Central memory CD8-positive, alpha-beta T cell (primary cell): Measurements from ENCODE around the gene AFDN.

ENCODE experiments used
- ATAC-seq: fragments of 150-1000 bp; cut with Tn5 transposase; replicated peaks from 2 replicates; pipeline ENCODE4 v1.10.0; 2022; ENCODE audit warnings: mild to moderate bottlenecking, moderate FRiP score, moderate number of reproducible peaks; ENCODE audit not compliant: poor library complexity, severe bottlenecking; ENCODE audit errors: extremely low read depth
- DNase-seq, 2 donors: peaks; one replicate each; pipeline ENCODE4 v3.0.0; 2021; ENCODE audit warnings: low spot score in 2 of 2
- H3K27ac Mint-ChIP-seq: one replicate; pipeline ENCODE4 v1.8.0; 2022; ENCODE audit warnings: low read depth, mild to moderate bottlenecking, moderate library complexity, mixed read lengths
- H3K27me3 Mint-ChIP-seq: one replicate; pipeline ENCODE4 v1.8.0; 2022; ENCODE audit warnings: mixed read lengths
- H3K36me3 Mint-ChIP-seq: one replicate; pipeline ENCODE4 v1.8.0; 2022; ENCODE audit warnings: mild to moderate bottlenecking, moderate library complexity, mixed read lengths; ENCODE audit not compliant: insufficient read depth
- H3K4me1 Mint-ChIP-seq: one replicate; pipeline ENCODE4 v1.8.0; 2022; ENCODE audit warnings: mixed read lengths
- H3K4me3 Mint-ChIP-seq: one replicate; pipeline ENCODE4 v1.8.0; 2022; ENCODE audit warnings: mild to moderate bottlenecking, moderate library complexity, mixed read lengths
- H3K9me3 Mint-ChIP-seq: one replicate; pipeline ENCODE4 v1.8.0; 2022; ENCODE audit warnings: mixed read lengths

AFDN gene

GRCh38 chr6:167811442-167812087 is 15.1 kb upstream of the AFDN start:
- peaks cover 46% of the 10 kb centered on the region for H3K27me3 Mint-ChIP-seq
- no peak overlapping the region for H3K4me3 Mint-ChIP-seq
- no peaks in the 10 kb centered on the region for H3K9me3 Mint-ChIP-seq
- H3K4me1 Mint-ChIP-seq = no peaks in the 10 kb centered on the region
- ATAC-seq (no peak), DNase-seq (no peak)
- no peak overlapping the region for H3K27ac Mint-ChIP-seq
- peaks cover 1% of the 10 kb centered on the region for H3K36me3 Mint-ChIP-seq

- peaks cover 44% of the 10 kb centered on the region for H3K27me3 Mint-ChIP-seq
Observed at GRCh38 chr6:167812088-167812487, 14.6 kb upstream of the AFDN start.

GRCh38 chr6:167815296-167815980 is 11.3 kb upstream of the AFDN start:
- Mint-ChIP-seq H3K9me3 (no peaks in the 10 kb centered on the region), H3K27ac (no peak overlapping the region), H3K4me1 (no peaks in the 10 kb centered on the region), H3K27me3 (peaks cover 62% of the 10 kb centered on the region), H3K36me3 (peaks cover 1% of the 10 kb centered on the region), H3K4me3 (no peak overlapping the region)
- ATAC-seq = no peak
- DNase-seq = no peak

More at GRCh38 chr6:167812088-167812487, 14.6 kb upstream of the AFDN start:
- H3K27ac Mint-ChIP-seq = no peak overlapping the region
- DNase-seq = no peak
- H3K9me3 Mint-ChIP-seq = no peaks in the 10 kb centered on the region
- H3K4me3 Mint-ChIP-seq = no peak overlapping the region
- ATAC-seq = no peak
- peaks cover 1% of the 10 kb centered on the region for H3K36me3 Mint-ChIP-seq
- no peaks in the 10 kb centered on the region for H3K4me1 Mint-ChIP-seq

GRCh38 chr6:167817016-167817415 is 9.7 kb upstream of the AFDN start:
- DNase-seq = no peak
- Mint-ChIP-seq H3K4me1 (no peaks in the 10 kb centered on the region), H3K9me3 (no peaks in the 10 kb centered on the region), H3K27me3 (peaks cover 61% of the 10 kb centered on the region), H3K27ac (no peak overlapping the region), H3K36me3 (peaks cover 1% of the 10 kb centered on the region), H3K4me3 (no peak overlapping the region)
- no peak for ATAC-seq

GRCh38 chr6:167817729-167818128 is 9.0 kb upstream of the AFDN start:
- H3K4me1 Mint-ChIP-seq = no peaks in the 10 kb centered on the region
- peaks cover 1% of the 10 kb centered on the region for H3K36me3 Mint-ChIP-seq
- no peak overlapping the region for H3K4me3 Mint-ChIP-seq
- H3K27ac Mint-ChIP-seq = no peak overlapping the region
- no peak for DNase-seq
- peaks cover 61% of the 10 kb centered on the region for H3K27me3 Mint-ChIP-seq
- no peaks in the 10 kb centered on the region for H3K9me3 Mint-ChIP-seq
- ATAC-seq = no peak

GRCh38 chr6:167819576-167819975 is 7.1 kb upstream of the AFDN start:
- DNase-seq = no peak
- Mint-ChIP-seq H3K27me3 (peaks cover 61% of the 10 kb centered on the region), H3K27ac (no peak overlapping the region)

GRCh38 chr6:167820681-167821080 is 6.0 kb upstream of the AFDN start:
- H3K4me1 Mint-ChIP-seq = no peaks in the 10 kb centered on the region
- DNase-seq (no peak), ATAC-seq (no peak)
- H3K27ac Mint-ChIP-seq = no peak overlapping the region
- no peaks in the 10 kb centered on the region for H3K36me3 Mint-ChIP-seq
- no peak overlapping the region for H3K4me3 Mint-ChIP-seq
- no peaks in the 10 kb centered on the region for H3K9me3 Mint-ChIP-seq
- H3K27me3 Mint-ChIP-seq = peaks cover 57% of the 10 kb centered on the region

More at GRCh38 chr6:167819576-167819975, 7.1 kb upstream of the AFDN start:
- Mint-ChIP-seq H3K36me3 (peaks cover 1% of the 10 kb centered on the region), H3K9me3 (no peaks in the 10 kb centered on the region), H3K4me3 (no peak overlapping the region), H3K4me1 (no peaks in the 10 kb centered on the region)
- no peak for ATAC-seq

GRCh38 chr6:167824591-167825331 is 1.9 kb upstream of the AFDN start:
- H3K27me3 Mint-ChIP-seq = peaks cover 35% of the 10 kb centered on the region
- no peaks in the 10 kb centered on the region for H3K9me3 Mint-ChIP-seq
- DNase-seq (no peak), ATAC-seq (no peak)
- H3K36me3 Mint-ChIP-seq = peaks cover 5% of the 10 kb centered on the region
- peak overlapping the region; percentile 83 for H3K4me3 Mint-ChIP-seq
- peaks cover 12% of the 10 kb centered on the region for H3K4me1 Mint-ChIP-seq
- no peak overlapping the region for H3K27ac Mint-ChIP-seq

- peaks cover 36% of the 10 kb centered on the region for H3K27me3 Mint-ChIP-seq
- H3K9me3 Mint-ChIP-seq = no peaks in the 10 kb centered on the region
- peak overlapping the region; percentile 83 for H3K4me3 Mint-ChIP-seq
- peak overlapping the region; percentile 62 for H3K27ac Mint-ChIP-seq
- ATAC-seq (no peak), DNase-seq (no peak)
- peaks cover 12% of the 10 kb centered on the region for H3K4me1 Mint-ChIP-seq
- H3K36me3 Mint-ChIP-seq = peaks cover 5% of the 10 kb centered on the region
Observed at GRCh38 chr6:167825332-167826229, 1.1 kb upstream of the AFDN start.

GRCh38 chr6:167826230-167826895 is 348 bp upstream of the AFDN start:
- peak overlapping the region; percentile 62 for H3K27ac Mint-ChIP-seq
- H3K4me1 Mint-ChIP-seq = peaks cover 12% of the 10 kb centered on the region
- ATAC-seq (peak; percentile 88), DNase-seq (peak in 1 of 2 donors; percentile 39)
- H3K9me3 Mint-ChIP-seq = no peaks in the 10 kb centered on the region
- H3K4me3 Mint-ChIP-seq = peak overlapping the region; percentile 83
- peaks cover 5% of the 10 kb centered on the region for H3K36me3 Mint-ChIP-seq
- peaks cover 36% of the 10 kb centered on the region for H3K27me3 Mint-ChIP-seq

GRCh38 chr6:167827583-167828324 is 1.0 kb downstream of the AFDN start:
- no peaks in the 10 kb centered on the region for H3K9me3 Mint-ChIP-seq
- H3K36me3 Mint-ChIP-seq = peaks cover 5% of the 10 kb centered on the region
- ATAC-seq (no peak), DNase-seq (no peak)
- peaks cover 12% of the 10 kb centered on the region for H3K4me1 Mint-ChIP-seq
- H3K4me3 Mint-ChIP-seq = peak overlapping the region; percentile 80
- peak overlapping the region; percentile 35 for H3K27ac Mint-ChIP-seq
- peaks cover 43% of the 10 kb centered on the region for H3K27me3 Mint-ChIP-seq
